ENCODE measurements around the gene TENM4.
"Not testable (repeated sequence)": the region's sequence is repeated elsewhere in the genome, so short reads cannot be mapped to it uniquely, and the experiment has no call there.

TENM4 gene

GRCh38 chr11:79021601-79022000 lies 419.2 kb downstream of the TENM4 start:
- no peak for DNase-seq (ENCODE audit: low spot score)

GRCh38 chr11:79019975-79020374 lies 420.9 kb downstream of the TENM4 start:
- DNase-seq (ENCODE audit: low spot score), result no peak

GRCh38 chr11:79019277-79019676 lies 421.6 kb downstream of the TENM4 start:
- no peak for DNase-seq (ENCODE audit: low spot score)

DNA sequence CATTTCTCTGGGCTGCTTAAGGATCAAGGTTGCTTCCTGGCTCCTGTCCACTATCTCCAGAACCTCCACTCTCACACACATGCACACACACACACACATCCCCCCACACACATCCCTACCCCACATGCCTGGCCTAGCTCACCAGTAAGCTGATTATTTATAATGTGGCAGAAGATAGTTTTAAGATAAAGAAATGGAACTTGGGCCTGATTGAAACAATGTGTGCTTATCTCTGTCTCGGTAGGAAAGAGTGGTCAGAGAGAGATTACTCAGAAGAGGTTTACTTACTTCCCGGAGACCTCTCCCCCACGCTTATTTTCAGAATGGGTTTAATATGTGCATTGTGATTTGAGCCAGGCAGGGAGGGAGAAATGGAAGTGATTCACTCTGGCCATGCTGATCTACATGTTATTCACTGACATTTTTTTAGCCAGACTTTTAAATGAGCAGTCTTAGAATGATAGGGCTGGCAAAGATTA lies 422.4 kb downstream of the TENM4 start:
- DNase-seq (ENCODE audit: low spot score), result peak; percentile 17

- DNase-seq (ENCODE audit: low spot score), result no peak
Observed at GRCh38 chr11:79017811-79018210, 423.0 kb downstream of the TENM4 start.

GRCh38 chr11:79013509-79013908 lies 427.3 kb downstream of the TENM4 start:
- peak; percentile 8 for DNase-seq (ENCODE audit: low spot score)

GRCh38 chr11:79011357-79011756 lies 429.5 kb downstream of the TENM4 start:
- no peak for DNase-seq (ENCODE audit: low spot score)

GRCh38 chr11:79007771-79008402 lies 432.9 kb downstream of the TENM4 start:
- DNase-seq (ENCODE audit: low spot score), result no peak

DNA sequence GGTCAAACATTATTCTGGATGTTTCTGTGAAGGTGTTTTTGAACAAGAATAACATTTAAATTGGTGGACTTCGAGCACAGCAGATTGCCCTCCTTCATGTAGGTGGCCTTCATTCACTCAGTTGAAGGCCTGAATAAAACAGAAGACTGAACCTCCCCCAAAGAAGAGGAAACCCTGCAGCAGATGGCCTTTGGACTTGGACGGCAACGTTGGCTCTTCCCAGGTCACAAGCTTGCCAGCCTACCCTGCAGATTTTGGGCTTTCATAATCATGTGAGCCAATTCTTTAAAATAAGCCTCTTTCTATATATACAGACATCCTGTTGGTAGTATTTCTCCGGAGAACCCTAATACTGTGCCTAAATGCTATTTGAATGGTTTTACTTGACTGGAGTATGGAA lies 434.0 kb downstream of the TENM4 start:
- DNase-seq (ENCODE audit: low spot score), result no peak

- DNase-seq (ENCODE audit: low spot score), result no peak
Observed at GRCh38 chr11:78996007-78996406, 444.8 kb downstream of the TENM4 start.

GRCh38 chr11:78995171-78995570 lies 445.7 kb downstream of the TENM4 start:
- no peak for DNase-seq (ENCODE audit: low spot score)

GRCh38 chr11:78993802-78994430 lies 446.9 kb downstream of the TENM4 start:
- no peak for DNase-seq (ENCODE audit: low spot score)

- no peak for DNase-seq (ENCODE audit: low spot score)
Observed at GRCh38 chr11:78991681-78992080, 449.1 kb downstream of the TENM4 start.

- no peak for DNase-seq (ENCODE audit: low spot score)
Observed at GRCh38 chr11:78990261-78990660, 450.6 kb downstream of the TENM4 start.

- no peak for DNase-seq (ENCODE audit: low spot score)
Observed at GRCh38 chr11:78987748-78988147, 453.1 kb downstream of the TENM4 start.

- DNase-seq (ENCODE audit: low spot score), result no peak
Observed at GRCh38 chr11:78986305-78986704, 454.5 kb downstream of the TENM4 start.

DNA sequence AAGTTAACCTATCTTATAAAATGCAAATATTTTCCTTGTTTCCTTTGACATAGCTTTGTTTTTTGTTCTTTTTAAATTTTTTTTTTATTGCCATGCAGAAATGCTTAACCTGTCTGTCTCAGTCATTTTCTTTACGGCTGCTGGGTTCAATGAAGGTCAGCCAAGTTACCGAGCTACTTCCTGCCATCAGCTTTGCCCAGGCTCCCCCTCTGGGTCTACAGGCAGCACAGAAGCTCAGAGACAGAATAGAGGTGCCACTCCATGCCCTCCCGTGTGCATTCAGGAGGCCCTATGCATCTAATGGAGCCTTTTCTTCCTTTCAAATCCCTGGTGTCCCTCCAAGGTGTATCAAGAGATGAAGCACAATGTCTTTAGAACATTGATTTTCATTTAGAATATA lies 455.2 kb downstream of the TENM4 start:
- no peak for DNase-seq (ENCODE audit: low spot score)

- DNase-seq (ENCODE audit: low spot score), result no peak
Observed at GRCh38 chr11:78982473-78982872, 458.4 kb downstream of the TENM4 start.

GRCh38 chr11:78981153-78981552 lies 459.7 kb downstream of the TENM4 start:
- no peak for DNase-seq (ENCODE audit: low spot score)

GRCh38 chr11:78978831-78979230 lies 462.0 kb downstream of the TENM4 start:
- DNase-seq (ENCODE audit: low spot score), result no peak

GRCh38 chr11:78977848-78978247 lies 463.0 kb downstream of the TENM4 start:
- DNase-seq (ENCODE audit: low spot score), result not testable (repeated sequence)

GRCh38 chr11:78977009-78977408 lies 463.8 kb downstream of the TENM4 start:
- no peak for DNase-seq (ENCODE audit: low spot score)

- no peak for DNase-seq (ENCODE audit: low spot score)
Observed at GRCh38 chr11:78975081-78975480, 465.7 kb downstream of the TENM4 start.

DNA sequence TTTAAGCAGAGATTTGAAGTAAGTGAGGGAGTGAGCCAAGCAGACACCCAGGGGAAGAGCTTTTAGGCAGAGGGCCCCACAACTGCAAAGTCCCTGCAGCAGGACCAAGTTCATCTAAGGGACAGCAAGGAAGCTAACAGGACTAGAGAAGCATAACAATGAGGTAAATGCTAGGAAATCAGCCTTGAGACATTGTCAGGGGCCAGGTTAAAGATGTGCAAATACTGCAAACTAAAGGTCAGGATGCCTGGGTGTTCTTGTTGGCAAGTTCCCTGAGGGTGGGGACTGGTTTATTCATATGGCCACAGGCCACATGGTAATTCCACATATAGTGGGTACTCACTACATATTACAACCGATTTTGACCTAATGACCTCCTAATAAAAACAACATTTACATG lies 467.0 kb downstream of the TENM4 start:
- DNase-seq (ENCODE audit: low spot score), result no peak
